Amniotic epithelial cell (primary cell): Measurements from ENCODE around the gene TULP3.

Experiments
- DNase-seq: peaks from one replicate; pipeline ENCODE4 v3.0.0-alpha.2; 2010; ENCODE audit warnings: low read depth

Gene TULP3

GRCh38 chr12:2877047-2877952 lies 13.4 kb upstream of the TULP3 start, which contains the start of the genes FOXM1 and RHNO1:
Gene FOXM1 (minus strand): TSS chr12:2877174. CDS start chr12:2874478, 2,696 bp downstream.
Gene RHNO1 (plus strand): TSS chr12:2877223. CDS start chr12:2885367, 8,144 bp downstream.
- peak; percentile 91 for DNase-seq

- DNase-seq = peak; percentile 85
Measured at GRCh38 chr12:2877953-2878732, 12.5 kb upstream of the TULP3 start.

DNA sequence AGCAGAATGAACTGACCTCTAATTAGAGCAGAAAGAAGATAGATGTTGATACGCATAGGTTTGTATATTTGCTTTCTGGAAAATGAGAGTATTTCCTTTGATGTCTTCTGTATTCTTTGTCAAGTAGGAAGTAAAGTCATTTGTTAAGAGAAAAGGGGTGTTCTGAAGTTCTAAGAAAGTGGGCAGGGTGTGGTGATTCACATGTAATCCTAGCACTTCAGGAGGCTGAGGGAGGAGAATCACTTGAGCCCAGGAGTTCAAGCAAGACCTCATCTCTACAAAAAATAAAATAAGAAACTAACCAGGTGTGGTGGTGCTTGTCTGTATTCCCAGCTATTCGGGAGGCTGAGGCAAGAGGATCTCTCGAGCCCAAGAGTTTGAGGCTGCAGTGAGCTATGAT lies 10.8 kb upstream of the TULP3 start:
- peak; percentile 15 for DNase-seq

GRCh38 chr12:2884810-2885209 lies 5.9 kb upstream of the TULP3 start:
- no peak for DNase-seq

DNA sequence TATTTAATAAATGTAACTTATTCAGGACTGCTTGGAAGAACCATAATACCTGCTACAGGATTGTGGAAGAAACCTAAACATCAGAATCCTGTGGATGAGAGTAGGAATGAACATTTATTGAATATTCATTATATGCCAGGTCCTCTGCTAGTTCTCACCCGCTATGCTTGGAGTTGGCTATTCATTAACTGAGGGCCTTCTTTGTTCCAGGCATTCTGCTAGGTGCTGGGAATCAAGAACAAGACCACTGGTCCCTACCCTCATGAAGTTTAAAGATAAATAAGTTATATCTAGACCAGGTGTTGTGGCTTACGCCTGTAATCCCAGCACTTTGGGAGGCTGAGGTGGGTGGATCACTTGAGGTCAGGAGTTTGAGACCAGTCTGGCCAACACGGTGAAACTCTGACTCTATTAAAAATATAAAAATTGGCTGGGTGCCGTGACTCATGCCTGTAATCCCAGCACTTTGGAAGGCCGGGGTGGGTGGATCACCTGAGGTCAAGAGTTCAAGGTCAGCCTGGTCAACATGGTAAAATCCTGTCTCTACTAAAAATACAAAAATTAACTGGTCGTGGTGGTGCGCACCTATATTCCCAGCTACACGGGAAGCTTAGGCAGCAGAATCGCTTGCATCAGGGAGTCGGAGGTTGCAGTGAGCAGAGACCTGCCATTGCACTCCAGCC lies 3.8 kb upstream of the TULP3 start:
- no peak for DNase-seq

DNA sequence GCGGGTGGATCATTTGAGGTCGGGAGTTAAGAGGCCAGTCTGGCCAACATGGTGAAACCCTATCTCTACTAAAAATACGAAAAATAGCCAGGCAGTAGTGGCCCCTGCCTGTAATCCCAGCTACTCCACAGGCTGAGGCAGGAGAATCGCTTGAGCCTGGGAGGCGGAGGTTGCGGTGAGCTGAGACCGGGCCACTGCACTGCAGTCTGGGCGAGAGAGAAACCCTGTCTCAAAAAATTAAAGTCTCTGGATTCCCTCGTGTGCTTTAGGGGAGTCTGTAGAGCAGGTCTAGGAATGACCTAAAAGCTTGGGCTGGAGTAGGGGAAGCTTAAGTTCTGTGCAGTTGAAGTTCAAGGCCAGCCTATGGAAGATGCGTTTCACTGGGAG lies 697 bp upstream of the TULP3 start:
- no peak for DNase-seq

DNA sequence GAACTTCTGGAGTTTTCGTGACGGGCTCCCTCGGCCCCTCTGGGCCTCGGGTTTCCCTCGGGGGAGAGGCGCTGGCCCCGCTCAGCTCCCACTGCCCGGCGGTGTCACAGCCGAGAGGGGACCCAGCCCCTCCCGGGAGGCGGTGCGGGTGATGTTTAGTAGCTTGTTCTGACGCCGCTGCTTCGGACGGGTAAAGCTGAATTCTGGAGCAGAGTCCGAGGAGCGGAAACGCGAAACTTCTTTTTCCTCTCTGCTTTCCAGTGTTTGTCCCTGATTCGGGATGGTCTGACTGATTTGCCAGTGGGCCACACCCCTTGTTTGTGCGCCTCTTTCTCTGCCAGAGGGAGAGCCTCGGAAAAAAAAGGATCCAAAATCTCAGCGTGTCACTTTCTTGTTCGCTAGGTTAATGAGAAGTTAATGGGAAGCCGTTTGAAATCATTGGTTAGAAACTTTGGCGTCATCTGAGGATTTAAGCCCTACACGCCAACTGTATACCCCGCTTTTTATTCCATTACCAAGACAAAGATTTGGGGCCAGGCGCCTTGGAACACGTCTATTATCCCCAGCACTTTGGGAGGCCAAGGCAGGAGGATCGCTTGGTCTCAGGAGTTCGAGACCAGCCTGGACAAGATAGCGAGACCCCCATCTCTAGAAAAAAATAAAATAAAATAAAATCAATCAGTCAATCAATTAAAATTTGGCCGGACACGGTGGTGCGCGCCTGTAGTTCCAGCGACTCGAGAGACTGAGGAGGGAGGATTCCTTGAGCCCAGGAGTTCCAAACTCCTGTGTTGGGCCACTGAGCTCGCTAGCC lies 756 bp downstream of the TULP3 start:
- peak; percentile 56 for DNase-seq

DNA sequence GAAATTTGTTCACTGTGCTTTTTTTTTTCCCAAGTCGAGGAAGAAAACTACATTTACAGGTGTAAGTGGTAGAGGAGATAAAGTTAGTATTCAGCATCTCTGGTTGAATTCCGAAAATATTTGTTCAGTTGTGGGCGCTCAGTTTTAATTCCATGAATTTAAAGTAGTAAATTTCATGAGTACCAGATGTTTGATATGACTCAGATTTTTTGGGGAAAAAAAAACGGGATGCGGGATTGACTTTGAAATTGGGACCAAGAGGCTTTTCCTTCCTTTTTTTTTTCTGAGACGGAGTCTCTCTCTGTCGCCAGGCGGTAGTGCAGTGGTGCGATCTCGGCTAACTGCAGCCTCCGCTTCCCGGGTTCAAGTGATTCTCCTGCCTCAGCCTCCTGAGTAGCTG lies 1.6 kb downstream of the TULP3 start:
- DNase-seq = no peak

GRCh38 chr12:2893007-2893406 lies 2.3 kb downstream of the TULP3 start:
- DNase-seq = peak; percentile 74

- DNase-seq = no peak
Measured at GRCh38 chr12:2895051-2895451, 4.4 kb downstream of the TULP3 start.

DNA sequence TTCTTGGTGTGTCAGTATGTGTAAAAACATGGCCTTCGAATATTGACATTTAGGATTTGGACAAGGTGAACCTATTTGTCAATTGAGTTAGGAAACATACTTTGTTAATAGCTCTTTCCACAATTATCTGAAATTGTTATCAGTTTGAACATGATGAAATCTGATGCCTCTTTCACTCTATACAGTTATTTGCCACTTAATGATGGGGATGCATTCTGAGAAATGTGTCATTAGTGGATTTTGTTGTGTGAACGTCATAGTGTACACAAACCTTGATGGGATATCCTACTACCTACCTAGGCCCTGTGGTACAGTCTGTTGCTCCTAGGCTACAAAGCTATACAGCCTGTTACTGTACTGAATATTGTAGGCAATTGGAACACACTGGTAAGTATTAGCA lies 4.8 kb downstream of the TULP3 start:
- peak; percentile 52 for DNase-seq

- no peak for DNase-seq
Measured at GRCh38 chr12:2897418-2897817, 6.7 kb downstream of the TULP3 start.

DNA sequence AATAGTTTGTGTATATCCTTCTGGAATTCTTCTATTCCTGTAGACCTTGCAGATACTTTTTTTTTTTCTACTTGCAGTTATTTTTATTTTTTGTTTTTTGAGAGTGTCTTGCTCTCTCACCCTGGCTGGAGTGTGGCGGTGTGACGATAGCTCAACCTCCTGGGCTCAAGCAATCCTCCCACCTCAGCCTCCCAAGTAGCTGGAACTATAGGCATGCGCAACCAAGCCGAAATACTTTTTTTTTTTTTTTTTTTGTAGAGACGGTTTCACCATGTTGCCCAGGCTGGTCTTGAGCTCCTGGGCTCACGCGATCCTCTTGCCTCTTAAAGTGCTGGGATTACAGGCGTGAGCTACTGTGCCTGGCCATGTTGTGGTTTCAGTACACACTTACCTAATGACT lies 10.0 kb downstream of the TULP3 start:
- DNase-seq = no peak

DNA sequence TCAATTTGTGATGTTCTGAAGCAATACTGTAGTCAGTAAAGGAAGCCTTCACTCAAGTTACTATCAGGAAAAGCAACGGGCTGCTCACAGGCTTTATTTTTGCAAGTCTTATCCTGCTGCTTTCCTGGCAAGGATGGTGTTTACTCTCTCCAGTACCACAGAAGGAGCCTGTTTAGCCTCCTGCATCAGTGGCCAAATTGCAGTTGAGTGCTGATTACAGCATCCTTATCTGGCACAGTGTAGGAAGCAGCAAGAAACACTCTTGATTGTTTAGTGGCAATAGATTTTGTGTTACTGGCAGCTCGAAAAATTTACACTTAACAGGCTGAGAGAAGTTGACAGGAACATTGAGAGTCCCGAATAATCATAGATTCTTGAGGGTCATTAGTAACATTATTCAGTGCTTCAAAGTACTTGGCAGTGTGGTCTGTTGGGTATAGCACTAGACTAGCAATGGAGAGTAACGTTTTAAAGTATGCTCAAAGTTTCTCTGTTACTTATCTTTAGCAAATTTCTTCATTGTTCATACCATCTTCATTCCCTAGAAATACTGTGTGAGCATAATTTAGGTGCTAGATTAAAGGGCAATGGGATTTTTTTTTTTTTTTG lies 11.7 kb downstream of the TULP3 start:
- DNase-seq = peak; percentile 69

DNA sequence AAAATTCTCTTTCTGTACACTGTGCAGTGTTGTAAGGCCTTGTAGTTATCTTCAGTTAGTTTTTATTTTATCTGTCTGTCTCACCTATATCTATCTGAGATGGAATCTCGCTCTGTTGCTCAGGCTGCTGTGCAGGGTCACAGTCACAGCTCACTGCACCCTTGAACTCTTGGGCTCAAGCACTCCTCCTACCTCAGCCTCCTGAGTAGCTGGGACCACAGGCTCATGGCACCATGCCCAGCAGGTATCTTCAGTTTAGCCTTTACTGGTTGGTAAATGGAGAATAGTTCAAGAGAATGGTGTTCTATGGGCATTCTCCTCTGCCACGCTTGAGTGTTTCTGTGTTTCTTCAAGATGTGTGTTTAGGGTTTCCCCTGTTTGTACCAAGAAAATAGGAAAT lies 13.6 kb downstream of the TULP3 start:
- no peak for DNase-seq

DNA sequence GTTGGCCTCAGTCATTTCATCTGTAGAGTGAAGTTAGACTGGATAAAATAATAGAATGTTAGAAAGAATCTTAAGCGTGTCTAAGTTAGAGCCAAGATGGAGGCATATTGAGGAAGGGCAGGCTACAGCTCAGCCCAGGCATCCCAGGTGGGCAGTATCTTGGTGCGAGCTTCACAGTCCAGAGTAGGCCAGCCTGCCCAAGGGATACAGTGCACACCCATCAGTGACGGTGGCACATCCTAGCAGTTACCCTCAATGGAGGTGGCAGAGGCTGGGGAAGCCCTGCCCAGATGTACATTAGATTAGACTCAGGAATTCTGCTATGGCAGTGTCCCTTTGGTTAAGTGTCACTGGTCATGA lies 21.5 kb downstream of the TULP3 start:
- no peak for DNase-seq

DNA sequence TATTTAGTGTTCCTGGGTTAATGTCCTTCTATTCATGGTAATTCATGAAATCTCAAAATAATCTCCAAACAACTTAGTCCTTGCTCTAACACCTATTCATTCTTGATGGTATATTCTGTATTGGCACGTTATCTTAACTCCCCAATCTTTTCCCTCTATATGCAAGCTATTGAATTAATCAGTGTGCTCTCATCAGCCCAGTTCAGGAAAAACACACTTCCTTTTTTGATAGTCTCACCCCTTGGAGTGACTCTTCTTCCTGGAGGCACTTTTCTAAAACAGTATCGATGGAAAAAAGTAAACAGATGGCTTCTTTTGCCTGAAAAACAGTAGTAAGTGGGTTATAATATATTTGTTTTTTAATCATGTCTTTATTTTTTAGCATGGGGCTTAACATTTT lies 28.6 kb downstream of the TULP3 start:
- no peak for DNase-seq

DNA sequence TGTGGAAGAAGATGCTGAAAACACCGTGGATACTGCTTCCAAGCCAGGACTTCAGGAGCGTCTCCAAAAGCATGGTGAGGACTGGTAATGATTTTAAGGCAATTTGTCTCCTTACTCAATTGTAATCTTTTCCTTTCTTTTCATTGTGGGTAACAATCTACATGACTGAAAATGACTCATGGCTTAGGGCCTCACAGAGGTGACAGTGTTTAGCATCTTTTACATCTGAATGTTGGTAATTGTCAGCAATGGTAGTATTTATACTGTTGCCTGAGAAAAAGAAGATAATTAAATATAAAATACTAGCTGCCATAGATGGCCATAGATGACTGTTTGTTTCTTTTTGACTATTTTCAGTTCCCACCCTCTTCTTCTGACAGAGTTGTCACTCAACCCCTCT lies 31.6 kb downstream of the TULP3 start:
- DNase-seq = no peak

GRCh38 chr12:2923057-2923456 lies 32.4 kb downstream of the TULP3 start:
- DNase-seq = no peak

- no peak for DNase-seq
Measured at GRCh38 chr12:2924019-2924418, 33.3 kb downstream of the TULP3 start.

GRCh38 chr12:2925322-2925995 lies 34.8 kb downstream of the TULP3 start:
- no peak for DNase-seq
